Embryonic facial prominence (tissue), 1 donor: ENCODE results near the gene ANKRD34A.

Source experiments
- DNase-seq: peaks from one replicate; pipeline ENCODE4 v3.0.0-alpha.2; 2016; ENCODE audit errors: extremely low spot score

Gene ANKRD34A

GRCh38 chr1:145964328-145965118 is at the start of gene ANKRD34A, which contains the start of gene POLR3GL:
ANKRD34A (minus strand) TSS chr1:145964575; CDS start chr1:145961759, 2,816 bp downstream.
POLR3GL (plus strand) TSS chr1:145964690; CDS start chr1:145974866, 10,176 bp downstream.
- peak; percentile 83 for DNase-seq

- no peak for DNase-seq
These were observed 49.2 kb upstream of the ANKRD34A start for GRCh38 chr1:146013559-146013922.

- DNase-seq: peak; percentile 65
These were observed 48.6 kb upstream of the ANKRD34A start for GRCh38 chr1:146012703-146013558.

GRCh38 chr1:146010126-146010738 is 45.9 kb upstream of the ANKRD34A start:
- DNase-seq: no peak

- no peak for DNase-seq
These were observed 43.2 kb upstream of the ANKRD34A start for GRCh38 chr1:146007489-146008133.

GRCh38 chr1:146001709-146002108 is 37.3 kb upstream of the ANKRD34A start:
- no peak for DNase-seq

GRCh38 chr1:145999321-146000024 is 35.1 kb upstream of the ANKRD34A start:
- no peak for DNase-seq

GRCh38 chr1:145997718-145998023 is 33.3 kb upstream of the ANKRD34A start:
- no peak for DNase-seq

- DNase-seq: no peak
These were observed 32.8 kb upstream of the ANKRD34A start for GRCh38 chr1:145997016-145997717.

- DNase-seq: peak; percentile 95
These were observed 32.1 kb upstream of the ANKRD34A start, which contains the start of gene TXNIP for GRCh38 chr1:145996433-145997015. TXNIP (minus strand) TSS chr1:145996579; CDS start chr1:145996266, 313 bp downstream.

GRCh38 chr1:145995964-145996432 is 31.6 kb upstream of the ANKRD34A start:
- DNase-seq: no peak

- no peak for DNase-seq
These were observed 30.9 kb upstream of the ANKRD34A start for GRCh38 chr1:145995148-145995881.

- no peak for DNase-seq
These were observed 30.2 kb upstream of the ANKRD34A start for GRCh38 chr1:145994391-145995120.

- no peak for DNase-seq
These were observed 29.4 kb upstream of the ANKRD34A start for GRCh38 chr1:145993618-145994390.

- DNase-seq: no peak
These were observed 28.7 kb upstream of the ANKRD34A start for GRCh38 chr1:145992958-145993617.

GRCh38 chr1:145992502-145992936 is 28.1 kb upstream of the ANKRD34A start:
- no peak for DNase-seq

GRCh38 chr1:145991735-145992412 is 27.5 kb upstream of the ANKRD34A start:
- no peak for DNase-seq
